Activated CD8-positive, alpha-beta memory T cell treated with anti-CD3 and anti-CD28 coated beads, Interleukin-2, amount 50 U/mL, for 1 hour (primary cell): Measurements from ENCODE around the gene RNF4.

ENCODE experiments used
- DNase-seq: peaks from one replicate; pipeline ENCODE4 v3.0.0-alpha.2; 2020; ENCODE audit errors: extremely low read depth

Gene RNF4

GRCh38 chr4:2437475-2438215, 31.3 kb upstream of the RNF4 start:
- no peak for DNase-seq

GRCh38 chr4:2438822-2439718, 29.8 kb upstream of the RNF4 start:
- no peak for DNase-seq

GRCh38 chr4:2441393-2442174, 27.3 kb upstream of the RNF4 start:
- no peak for DNase-seq

GRCh38 chr4:2442175-2442993, 26.5 kb upstream of the RNF4 start:
- DNase-seq, result no peak

- no peak for DNase-seq
These were observed 25.7 kb upstream of the RNF4 start for GRCh38 chr4:2443061-2443730.

- no peak for DNase-seq
These were observed 24.8 kb upstream of the RNF4 start for GRCh38 chr4:2443956-2444740.

- DNase-seq, result no peak
These were observed 23.8 kb upstream of the RNF4 start for GRCh38 chr4:2445130-2445529.

GRCh38 chr4:2445571-2445970, 23.3 kb upstream of the RNF4 start:
- DNase-seq, result no peak

GRCh38 chr4:2446656-2447564, 22.0 kb upstream of the RNF4 start:
- DNase-seq, result no peak

- no peak for DNase-seq
These were observed 20.3 kb upstream of the RNF4 start for GRCh38 chr4:2448589-2448988.

- no peak for DNase-seq
These were observed 19.9 kb upstream of the RNF4 start for GRCh38 chr4:2449051-2449450.

- DNase-seq, result no peak
These were observed 19.2 kb upstream of the RNF4 start for GRCh38 chr4:2449511-2450392.

- DNase-seq, result no peak
These were observed 18.4 kb upstream of the RNF4 start for GRCh38 chr4:2450394-2451035.

GRCh38 chr4:2451036-2451520, 17.8 kb upstream of the RNF4 start:
- DNase-seq, result no peak

GRCh38 chr4:2451821-2452785, 16.8 kb upstream of the RNF4 start:
- DNase-seq, result no peak
